ENCODE data around the gene HDDC3. TPM values are rescaled to one million over a fixed set of nuclear protein-coding genes. Genes with fewer than 3 reads are reported as not detected.

HDDC3 gene
- polyA plus RNA-seq, 1 donor (not counting 4 experiments of a cell fraction or from before 2014, with no cell fraction given), result 11.8 TPM

GRCh38 chr15:90956274-90957030, 24.1 kb upstream of the HDDC3 start:
- peaks cover 16% of the 10 kb centered on the region for H3K4me1 ChIP-seq (ENCODE audit: control insufficient read depth, extremely low read depth, insufficient read depth, low read length)
- no peaks in the 10 kb centered on the region for H3K27me3 ChIP-seq (ENCODE audit: control insufficient read depth, extremely low read depth, insufficient read depth, low read length)
- peak overlapping the region; percentile 70 for H2AFZ ChIP-seq (ENCODE audit: control insufficient read depth, low read length)
- no peaks in the 10 kb centered on the region for H3K9me1 ChIP-seq (ENCODE audit: control insufficient read depth, extremely low read depth, insufficient read depth, low read length)
- FAIRE-seq (no peak), DNase-seq (ENCODE audit: low read depth, low spot score) (no peak)
- dilution Hi-C loops (cut with MboI; ENCODE audit: extremely low pct_ligation_motif_present, low sequenced_read_pairs), result no loop called here
- no peak overlapping the region for H3K27ac ChIP-seq (ENCODE audit: control insufficient read depth, insufficient read depth, low read length)
- H4K20me1 ChIP-seq (ENCODE audit: control insufficient read depth, extremely low read depth, insufficient read depth, low read length), result no peaks in the 10 kb centered on the region
- peak overlapping the region; percentile 87 for H3K4me2 ChIP-seq (ENCODE audit: control insufficient read depth, extremely low read depth, insufficient read depth, low read depth, low read length)
- TF ChIP-seq CTCF (optimal IDR thresholded peaks at IDR 0.05 in 1 of 3, IDR thresholded peaks at IDR 0.05 in 1 of 3, conservative IDR thresholded peaks at IDR 0.05 in 1 of 3; ENCODE audit: extremely low read depth in 1 of 3, insufficient read depth in 2 of 3, low read length in 3 of 3), result peak; percentile 74 to 90 (median 78)
- no peak for TF ChIP-seq EZH2 (IDR thresholded peaks at IDR 0.05; ENCODE audit: low read length)
- no peaks in the 10 kb centered on the region for H3K79me2 ChIP-seq (ENCODE audit: control insufficient read depth, insufficient read depth, low read length)
- peak overlapping the region; percentile 95 for H3K9ac ChIP-seq (ENCODE audit: control insufficient read depth, extremely low read depth, insufficient read depth, low read length)
- H3K4me3 ChIP-seq (ENCODE audit: control insufficient read depth in 2 of 3, extremely low read depth in 1 of 3, insufficient read depth in 2 of 3, low read depth in 1 of 3, low read length in 3 of 3), result peak overlapping the region; percentile 51 to 80 (median 61)
- H3K9me3 ChIP-seq (ENCODE audit: control insufficient read depth, low read depth, low read length), result no peaks in the 10 kb centered on the region
- H3K36me3 ChIP-seq (ENCODE audit: control insufficient read depth in 2 of 2, extremely low read depth in 1 of 2, insufficient read depth in 2 of 2, low read length in 2 of 2), result peaks cover 19 to 25% of the 10 kb centered on the region in 2 experiments

GRCh38 chr15:90955624-90956273, 23.4 kb upstream of the HDDC3 start:
- H3K9ac ChIP-seq (ENCODE audit: control insufficient read depth, extremely low read depth, insufficient read depth, low read length), result peak overlapping the region; percentile 95
- no peaks in the 10 kb centered on the region for H3K9me1 ChIP-seq (ENCODE audit: control insufficient read depth, extremely low read depth, insufficient read depth, low read length)
- no peaks in the 10 kb centered on the region for H3K9me3 ChIP-seq (ENCODE audit: control insufficient read depth, low read depth, low read length)
- DNase-seq (ENCODE audit: low read depth, low spot score) (no peak), FAIRE-seq (no peak)
- peak overlapping the region; percentile 87 for H3K4me2 ChIP-seq (ENCODE audit: control insufficient read depth, extremely low read depth, insufficient read depth, low read depth, low read length)
- H2AFZ ChIP-seq (ENCODE audit: control insufficient read depth, low read length), result no peak overlapping the region
- H3K27me3 ChIP-seq (ENCODE audit: control insufficient read depth, extremely low read depth, insufficient read depth, low read length), result no peaks in the 10 kb centered on the region
- dilution Hi-C loops (cut with MboI; ENCODE audit: extremely low pct_ligation_motif_present, low sequenced_read_pairs), result no loop called here
- H3K27ac ChIP-seq (ENCODE audit: control insufficient read depth, insufficient read depth, low read length), result peak overlapping the region; percentile 94
- H3K4me3 ChIP-seq (ENCODE audit: control insufficient read depth in 2 of 3, extremely low read depth in 1 of 3, insufficient read depth in 2 of 3, low read depth in 1 of 3, low read length in 3 of 3), result peak overlapping the region; percentile 61 to 80 (median 77)
- H3K4me1 ChIP-seq (ENCODE audit: control insufficient read depth, extremely low read depth, insufficient read depth, low read length), result peaks cover 16% of the 10 kb centered on the region
- H3K79me2 ChIP-seq (ENCODE audit: control insufficient read depth, insufficient read depth, low read length), result no peaks in the 10 kb centered on the region
- TF ChIP-seq EZH2 (IDR thresholded peaks at IDR 0.05; ENCODE audit: low read length) (no peak), CTCF (optimal IDR thresholded peaks at IDR 0.05 in 1 of 3, IDR thresholded peaks at IDR 0.05 in 1 of 3, conservative IDR thresholded peaks at IDR 0.05 in 1 of 3; ENCODE audit: extremely low read depth in 1 of 3, insufficient read depth in 2 of 3, low read length in 3 of 3) (no peak)
- H4K20me1 ChIP-seq (ENCODE audit: control insufficient read depth, extremely low read depth, insufficient read depth, low read length), result no peaks in the 10 kb centered on the region
- peaks cover 16 to 22% of the 10 kb centered on the region in 2 experiments for H3K36me3 ChIP-seq (ENCODE audit: control insufficient read depth in 2 of 2, extremely low read depth in 1 of 2, insufficient read depth in 2 of 2, low read length in 2 of 2)
